Panc1 (cell line): ENCODE measurements around the gene TSPYL4. TPM values are rescaled to one million over a fixed set of nuclear protein-coding genes. Genes with fewer than 3 reads are reported as not detected.
A peak's percentile ranks its signal among the peaks of the same experiment; 100 is the strongest.

Experiments
- ATAC-seq: fragments of 200-7000 bp; cut with Tn5 transposase; 2 replicates; pipeline ENCODE4 v1.9.1; 2020; ENCODE audit warnings: mild to moderate bottlenecking, moderate library complexity
- BruUV-seq: library from RNA; stranded (reverse); fragments of 400-500 nt; replicated peaks from 2 replicates; lab custom pipeline; 2021; lab: Mats Ljungman, UMichigan
- CTCF ChIA-PET: fragments of 300-600 bp; sonication (Branson Sonifier 250); formaldehyde crosslinking; loops from one replicate; lab custom pipeline; 2022; ENCODE audit warnings: antibody characterized with exemption; lab: Charles Lee
- POLR2A ChIA-PET: fragments of 300-600 bp; sonication (Branson Sonifier 250); formaldehyde crosslinking; loops from one replicate; lab custom pipeline; 2022; ENCODE audit warnings: antibody characterized with exemption; lab: Charles Lee
- DNase-seq: peaks from one replicate; pipeline ENCODE4 v3.0.0-alpha.2; 2010; ENCODE audit warnings: low read depth, low spot score
- H3K27ac ChIP-seq: 2 replicates; pipeline ENCODE4 v1.5.1; 2011; ENCODE audit warnings: mild to moderate bottlenecking, low read length, inconsistent platforms
- H3K27me3 ChIP-seq: fragments of 200-500 bp; sonication (Bioruptor generic); 2 replicates; pipeline ENCODE4 v1.6.0; 2014; ENCODE audit warnings: low read length, inconsistent platforms; ENCODE audit not compliant: control insufficient read depth, insufficient read depth
- H3K36me3 ChIP-seq: fragments of 200-500 bp; sonication (Bioruptor generic); 2 replicates; pipeline ENCODE4 v1.5.1; 2014; ENCODE audit warnings: inconsistent platforms, mild to moderate bottlenecking, low read length, moderate library complexity; ENCODE audit not compliant: control insufficient read depth, insufficient read depth
- H3K4me1 ChIP-seq: 2 replicates; pipeline ENCODE4 v1.5.1; 2011; ENCODE audit warnings: inconsistent platforms, mild to moderate bottlenecking, low read length, moderate library complexity; ENCODE audit not compliant: control insufficient read depth, insufficient read depth
- H3K4me3 ChIP-seq, 2 experiments: 2 replicates each; pipeline ENCODE4 v1.5.1; 2011 to 2012; ENCODE audit warnings: low read depth in 2 of 2, low read length in 2 of 2, mild to moderate bottlenecking in 2 of 2, inconsistent platforms in 1 of 2, moderate library complexity in 1 of 2
- H3K9me3 ChIP-seq: fragments of 200-500 bp; sonication (Bioruptor generic); 2 replicates; pipeline ENCODE4 v1.5.1; 2014; ENCODE audit warnings: low read depth, mild to moderate bottlenecking, inconsistent platforms, low read length, moderate library complexity; ENCODE audit not compliant: control insufficient read depth, insufficient read depth
- POLR2AphosphoS5 ChIP-seq: IDR thresholded peaks from 2 replicates; pipeline ENCODE4 v1.6.1; 2012; ENCODE audit warnings: mild to moderate bottlenecking, low read depth, low read length, moderate library complexity
- REST ChIP-seq, 2 experiments: IDR thresholded peaks; 2 replicates each; pipeline ENCODE4 v1.6.1; 2011 to 2012; ENCODE audit warnings: low read depth in 2 of 2, control low read depth in 1 of 2, low read length in 1 of 2, mild to moderate bottlenecking in 1 of 2, moderate library complexity in 1 of 2; ENCODE audit not compliant: insufficient read depth in 1 of 2
- SIN3A ChIP-seq: IDR thresholded peaks from 2 replicates; pipeline ENCODE4 v1.6.1; 2012; ENCODE audit warnings: low read depth, mild to moderate bottlenecking, low read length, moderate library complexity, borderline replicate concordance; ENCODE audit not compliant: insufficient read depth
- TCF7L2 ChIP-seq: IDR thresholded peaks from 2 replicates; pipeline ENCODE4 v1.6.1; 2011; ENCODE audit warnings: mild to moderate bottlenecking, low read depth, low read length, inconsistent platforms
- in situ Hi-C: cut with HindIII; loops from 2 replicates; pipeline ENCODE4 v1.10.0; 2016; ENCODE audit warnings: low sequenced_read_pairs, low pct_unique_long_range_greater_than_20kb
- intact Hi-C: fragments of 100-400 bp; cut with micrococcal nuclease; formaldehyde crosslinking; loops from one replicate; pipeline ENCODE4 v1.10.0; 2022; ENCODE audit not compliant: unreplicated experiment
- total RNA-seq: library from RNA; stranded (reverse); gene quantifications from one replicate; pipeline ENCODE4 v1.2.1, GENCODE V29; 2021; ENCODE audit not compliant: unreplicated experiment
- TF ChIP-seq, protein P1 (sequence below): fragments of 450-650 bp; IDR thresholded peaks from 2 replicates; pipeline ENCODE4 v1.5.1; 2017; ENCODE audit warnings: mild to moderate bottlenecking

Gene TSPYL4
- total RNA-seq, 1 experiment from 2014 or later, result 7.6 TPM

DNA sequence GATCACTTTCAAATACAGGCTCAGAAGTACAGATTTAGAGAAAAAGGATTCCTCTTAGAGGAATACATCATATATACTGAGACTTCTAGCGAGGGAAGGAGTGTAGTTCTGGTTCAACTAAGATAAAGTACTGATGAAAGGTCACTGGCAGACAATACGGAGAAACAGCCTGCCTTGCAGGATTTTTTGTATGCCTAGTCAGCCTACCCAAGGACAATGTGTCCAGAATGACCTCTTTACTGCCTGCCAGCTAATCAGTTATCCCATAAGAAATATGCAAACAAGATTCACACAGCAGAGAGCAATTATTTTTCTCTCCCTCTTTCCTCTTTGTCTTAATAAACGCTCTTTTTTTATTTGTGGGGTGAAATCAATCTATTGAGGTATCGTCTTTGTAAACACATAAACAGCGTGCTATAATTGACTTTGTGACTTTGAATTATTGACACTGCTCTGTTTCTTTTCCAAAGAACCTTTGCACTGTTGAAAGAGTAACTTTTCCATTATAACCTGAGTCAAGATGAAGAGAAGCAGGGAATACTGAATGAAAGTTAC is 1.4 kb upstream of the TSPYL4 start:
- H3K27ac ChIP-seq, result peak overlapping the region; percentile 99; the same call in 1 of the 2 replicates

DNA sequence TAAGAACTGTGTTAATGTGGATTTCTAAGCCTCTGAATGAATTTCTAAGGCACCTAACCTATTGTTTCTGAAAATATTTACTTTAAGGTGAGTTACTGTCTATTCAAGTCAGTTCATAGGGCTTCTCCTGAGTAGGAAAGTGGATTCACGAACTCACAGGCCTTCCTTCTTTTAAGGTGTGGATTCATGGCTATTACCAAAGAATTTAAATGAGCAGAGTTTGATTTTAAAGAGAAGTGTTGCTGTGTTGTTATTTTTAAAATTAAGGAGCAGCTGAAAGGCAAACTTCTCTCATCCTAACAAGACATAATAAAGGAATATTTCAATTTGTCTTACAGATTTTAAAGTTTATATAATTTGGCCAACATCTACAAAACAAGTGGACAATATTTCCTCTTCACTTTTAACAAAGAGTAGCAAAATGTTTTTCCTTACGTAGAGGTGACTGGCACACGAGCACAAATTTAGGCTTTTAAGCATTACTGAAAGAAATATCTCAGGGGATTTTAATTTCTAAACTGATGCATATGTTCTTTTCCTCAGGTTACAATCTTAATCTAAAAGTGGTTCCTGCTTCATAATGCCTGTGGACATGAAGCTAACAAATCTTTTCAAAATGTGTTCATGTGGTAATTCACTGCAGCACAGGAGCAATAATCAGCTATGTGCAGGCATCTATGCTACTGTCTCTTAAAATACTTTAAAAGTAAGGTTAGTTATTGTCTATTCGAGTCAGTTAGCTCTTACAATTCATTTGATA is 602 bp upstream of the TSPYL4 start:
- ChIA-PET POLR2A (interaction anchor here (0.6 kb wide), 1 partner anchor 118 kb away, joined by 5 read pairs; no protein-coding TSS in a partner anchor), CTCF (interaction anchor here (0.6 kb wide), 1 partner anchor 119 kb away, joined by 6 read pairs; no protein-coding TSS in a partner anchor)
- DNase-seq (no peak), ATAC-seq (peak; percentile 15)
- in situ Hi-C loops, result no loop called here
- peaks cover 32% of the 10 kb centered on the region for H3K4me1 ChIP-seq
- TF ChIP-seq REST (IDR thresholded peaks at IDR 0.05; ENCODE audit: insufficient read depth in 1 of 2, low read depth in 2 of 2, low read length in 1 of 2) (no peak), POLR2AphosphoS5 (no peak), SIN3A (no peak), TCF7L2 (no peak)
- TF ChIP-seq, protein P1, sequence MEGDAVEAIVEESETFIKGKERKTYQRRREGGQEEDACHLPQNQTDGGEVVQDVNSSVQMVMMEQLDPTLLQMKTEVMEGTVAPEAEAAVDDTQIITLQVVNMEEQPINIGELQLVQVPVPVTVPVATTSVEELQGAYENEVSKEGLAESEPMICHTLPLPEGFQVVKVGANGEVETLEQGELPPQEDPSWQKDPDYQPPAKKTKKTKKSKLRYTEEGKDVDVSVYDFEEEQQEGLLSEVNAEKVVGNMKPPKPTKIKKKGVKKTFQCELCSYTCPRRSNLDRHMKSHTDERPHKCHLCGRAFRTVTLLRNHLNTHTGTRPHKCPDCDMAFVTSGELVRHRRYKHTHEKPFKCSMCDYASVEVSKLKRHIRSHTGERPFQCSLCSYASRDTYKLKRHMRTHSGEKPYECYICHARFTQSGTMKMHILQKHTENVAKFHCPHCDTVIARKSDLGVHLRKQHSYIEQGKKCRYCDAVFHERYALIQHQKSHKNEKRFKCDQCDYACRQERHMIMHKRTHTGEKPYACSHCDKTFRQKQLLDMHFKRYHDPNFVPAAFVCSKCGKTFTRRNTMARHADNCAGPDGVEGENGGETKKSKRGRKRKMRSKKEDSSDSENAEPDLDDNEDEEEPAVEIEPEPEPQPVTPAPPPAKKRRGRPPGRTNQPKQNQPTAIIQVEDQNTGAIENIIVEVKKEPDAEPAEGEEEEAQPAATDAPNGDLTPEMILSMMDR, result no peak
- TSS peak; percentile 96 for BruUV-seq
- H3K27me3 ChIP-seq, result no peaks in the 10 kb centered on the region
- H3K27ac ChIP-seq, result peak overlapping the region; percentile 99
- no peaks in the 10 kb centered on the region; the same call in 1 of the 2 replicates for H3K36me3 ChIP-seq
- no peaks in the 10 kb centered on the region for H3K9me3 ChIP-seq
- intact Hi-C loops, result no loop called here
- H3K4me3 ChIP-seq, result peak overlapping the region; percentile 96 to 97

More for the DNA sequence above, 1.4 kb upstream of the TSPYL4 start:
- POLR2A ChIA-PET, result no interaction called here
- Histone ChIP-seq H3K4me1 (peaks cover 32% of the 10 kb centered on the region), H3K36me3 (no peaks in the 10 kb centered on the region; the same call in 1 of the 2 replicates), H3K27me3 (no peaks in the 10 kb centered on the region), H3K4me3 (peak overlapping the region in 1 of 2 experiments; percentile 96; a peak in 2 of 4 replicates), H3K9me3 (no peaks in the 10 kb centered on the region)
- in situ Hi-C loops (no loop called here), intact Hi-C loops (no loop called here)
- no TSS peak for BruUV-seq
- TF ChIP-seq REST (IDR thresholded peaks at IDR 0.05; ENCODE audit: insufficient read depth in 1 of 2, low read depth in 2 of 2, low read length in 1 of 2), result no peak
- TF ChIP-seq POLR2AphosphoS5, result 0 out of 2 replicates have a peak, but pooled peaks have one; percentile 28
- no peak for TF ChIP-seq SIN3A
- TF ChIP-seq TCF7L2, result no peak
- TF ChIP-seq, protein P1, result no peak
- ATAC-seq, result no peak
- DNase-seq, result no peak
- CTCF ChIA-PET, result no interaction called here
